ENCODE measurements around the gene SALL3. TPM values are rescaled to one million over a fixed set of nuclear protein-coding genes. Genes with fewer than 3 reads are reported as not detected.

Gene SALL3
- polyA plus RNA-seq, 1 experiment: not detected

GRCh38 chr18:78980279-78980771 lies 707 bp downstream of the SALL3 start:
- TF ChIP-seq, protein P1, sequence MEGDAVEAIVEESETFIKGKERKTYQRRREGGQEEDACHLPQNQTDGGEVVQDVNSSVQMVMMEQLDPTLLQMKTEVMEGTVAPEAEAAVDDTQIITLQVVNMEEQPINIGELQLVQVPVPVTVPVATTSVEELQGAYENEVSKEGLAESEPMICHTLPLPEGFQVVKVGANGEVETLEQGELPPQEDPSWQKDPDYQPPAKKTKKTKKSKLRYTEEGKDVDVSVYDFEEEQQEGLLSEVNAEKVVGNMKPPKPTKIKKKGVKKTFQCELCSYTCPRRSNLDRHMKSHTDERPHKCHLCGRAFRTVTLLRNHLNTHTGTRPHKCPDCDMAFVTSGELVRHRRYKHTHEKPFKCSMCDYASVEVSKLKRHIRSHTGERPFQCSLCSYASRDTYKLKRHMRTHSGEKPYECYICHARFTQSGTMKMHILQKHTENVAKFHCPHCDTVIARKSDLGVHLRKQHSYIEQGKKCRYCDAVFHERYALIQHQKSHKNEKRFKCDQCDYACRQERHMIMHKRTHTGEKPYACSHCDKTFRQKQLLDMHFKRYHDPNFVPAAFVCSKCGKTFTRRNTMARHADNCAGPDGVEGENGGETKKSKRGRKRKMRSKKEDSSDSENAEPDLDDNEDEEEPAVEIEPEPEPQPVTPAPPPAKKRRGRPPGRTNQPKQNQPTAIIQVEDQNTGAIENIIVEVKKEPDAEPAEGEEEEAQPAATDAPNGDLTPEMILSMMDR (IDR thresholded peaks at IDR 0.05; ENCODE audit: insufficient read depth, low read depth, low read length): no peak
- ChIA-PET POLR2A (no interaction called here), CTCF (no interaction called here)
- no peak for DNase-seq (ENCODE audit: low read depth)
- no peaks in the 10 kb centered on the region for H3K36me3 ChIP-seq (ENCODE audit: control insufficient read depth, insufficient read depth, low read length)
- no peak overlapping the region for H3K4me3 ChIP-seq (ENCODE audit: low read depth, low read length)
- H3K27me3 ChIP-seq (ENCODE audit: control insufficient read depth, insufficient read depth, low read length): peaks cover 23% of the 10 kb centered on the region

DNA sequence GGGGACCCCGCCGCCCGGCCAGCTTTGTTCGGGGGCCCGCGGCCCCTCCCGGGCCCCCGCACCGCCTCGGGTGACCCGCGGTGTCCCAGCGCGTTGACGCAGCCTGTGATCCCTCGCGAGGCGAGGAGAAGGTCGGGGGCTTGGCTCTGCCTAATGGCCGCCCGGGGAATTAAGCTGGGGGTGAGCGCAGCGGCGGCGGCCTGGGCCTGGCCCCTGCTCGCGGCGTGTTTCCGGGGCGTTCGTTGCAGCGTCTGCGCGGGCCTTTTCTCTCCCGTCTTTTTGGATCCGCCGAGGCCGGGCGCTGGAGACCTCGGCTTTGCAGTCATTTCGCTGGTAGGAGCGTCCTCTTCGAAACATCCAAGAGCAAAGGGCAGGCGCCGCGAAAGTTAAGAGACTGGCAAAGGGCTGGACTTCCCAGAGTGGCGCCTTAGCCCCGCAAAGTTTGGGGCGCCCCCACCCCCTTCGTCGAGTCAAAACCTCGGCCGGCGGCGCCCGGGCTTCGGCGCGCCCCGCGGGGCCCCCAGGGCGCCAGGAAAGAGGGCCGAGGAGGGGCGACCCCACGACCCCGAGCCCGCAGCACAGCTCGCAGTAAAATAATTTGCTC lies 1.3 kb downstream of the SALL3 start:
- ChIA-PET POLR2A (no interaction called here), CTCF (no interaction called here)
- TF ChIP-seq, protein P1 (IDR thresholded peaks at IDR 0.05; ENCODE audit: insufficient read depth, low read depth, low read length): no peak
- no peak overlapping the region for H3K4me3 ChIP-seq (ENCODE audit: low read depth, low read length)
- peaks cover 23% of the 10 kb centered on the region for H3K27me3 ChIP-seq (ENCODE audit: control insufficient read depth, insufficient read depth, low read length)
- DNase-seq (ENCODE audit: low read depth): no peak
- no peaks in the 10 kb centered on the region for H3K36me3 ChIP-seq (ENCODE audit: control insufficient read depth, insufficient read depth, low read length)

DNA sequence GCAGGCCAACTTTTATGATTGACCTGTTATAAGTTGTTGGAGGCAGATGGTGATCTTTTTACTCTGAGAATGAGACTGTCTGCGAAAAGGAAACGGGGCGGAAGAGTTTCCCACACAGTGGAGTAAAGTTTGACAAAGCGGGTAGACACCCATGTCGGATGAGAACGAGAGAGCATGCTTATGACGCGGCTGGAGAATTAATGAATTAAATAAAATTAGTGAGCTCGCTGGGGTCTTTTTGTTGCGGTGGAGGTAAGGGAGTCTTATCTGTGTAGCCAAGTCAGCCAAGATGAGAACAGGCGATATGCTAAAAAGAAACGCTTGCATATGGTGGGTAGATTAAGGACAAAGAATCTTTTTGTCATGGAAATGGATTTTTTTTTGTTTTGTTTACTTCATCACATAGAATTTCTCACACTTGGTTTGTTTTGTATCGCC lies 1.8 kb downstream of the SALL3 start:
- Histone ChIP-seq H3K36me3 (ENCODE audit: control insufficient read depth, insufficient read depth, low read length) (no peaks in the 10 kb centered on the region), H3K27me3 (ENCODE audit: control insufficient read depth, insufficient read depth, low read length) (peaks cover 23% of the 10 kb centered on the region), H3K4me3 (ENCODE audit: low read depth, low read length) (no peak overlapping the region)
- DNase-seq (ENCODE audit: low read depth): no peak
- ChIA-PET CTCF (no interaction called here), POLR2A (no interaction called here)
- TF ChIP-seq, protein P1 (IDR thresholded peaks at IDR 0.05; ENCODE audit: insufficient read depth, low read depth, low read length): no peak

- Histone ChIP-seq H3K27me3 (ENCODE audit: control insufficient read depth, insufficient read depth, low read length) (peaks cover 21% of the 10 kb centered on the region), H3K36me3 (ENCODE audit: control insufficient read depth, insufficient read depth, low read length) (no peaks in the 10 kb centered on the region), H3K4me3 (ENCODE audit: low read depth, low read length) (no peak overlapping the region)
- TF ChIP-seq, protein P1 (IDR thresholded peaks at IDR 0.05; ENCODE audit: insufficient read depth, low read depth, low read length): no peak
- CTCF ChIA-PET: no interaction called here
- POLR2A ChIA-PET: no interaction called here
- DNase-seq (ENCODE audit: low read depth): no peak
These were observed 2.5 kb downstream of the SALL3 start for GRCh38 chr18:78981989-78982620.

- POLR2A ChIA-PET: no interaction called here
- TF ChIP-seq, protein P1 (IDR thresholded peaks at IDR 0.05; ENCODE audit: insufficient read depth, low read depth, low read length): no peak
- H3K36me3 ChIP-seq (ENCODE audit: control insufficient read depth, insufficient read depth, low read length): no peaks in the 10 kb centered on the region
- H3K4me3 ChIP-seq (ENCODE audit: low read depth, low read length): no peak overlapping the region
- DNase-seq (ENCODE audit: low read depth): no peak
- H3K27me3 ChIP-seq (ENCODE audit: control insufficient read depth, insufficient read depth, low read length): peaks cover 14% of the 10 kb centered on the region
- CTCF ChIA-PET: no interaction called here
These were observed 3.9 kb downstream of the SALL3 start for GRCh38 chr18:78983512-78983911.

Measured in BJ (cell line).